Central memory CD4-positive, alpha-beta T cell (primary cell): ENCODE data around the gene ATP6V1D.
"Not testable (repeated sequence)": the region's sequence is repeated elsewhere in the genome, so short reads cannot be mapped to it uniquely, and the experiment has no call there.

Experiments used
- DNase-seq: peaks from one replicate; pipeline ENCODE4 v3.0.0; 2022
- total RNA-seq, 3 experiments: gene quantifications; one replicate each; lab custom pipeline; 2026; lab: John Stamatoyannopoulos, UW

Gene ATP6V1D
- total RNA-seq = 31.9 to 39.9 (median 33.4) reads per million in 3 experiments

DNA sequence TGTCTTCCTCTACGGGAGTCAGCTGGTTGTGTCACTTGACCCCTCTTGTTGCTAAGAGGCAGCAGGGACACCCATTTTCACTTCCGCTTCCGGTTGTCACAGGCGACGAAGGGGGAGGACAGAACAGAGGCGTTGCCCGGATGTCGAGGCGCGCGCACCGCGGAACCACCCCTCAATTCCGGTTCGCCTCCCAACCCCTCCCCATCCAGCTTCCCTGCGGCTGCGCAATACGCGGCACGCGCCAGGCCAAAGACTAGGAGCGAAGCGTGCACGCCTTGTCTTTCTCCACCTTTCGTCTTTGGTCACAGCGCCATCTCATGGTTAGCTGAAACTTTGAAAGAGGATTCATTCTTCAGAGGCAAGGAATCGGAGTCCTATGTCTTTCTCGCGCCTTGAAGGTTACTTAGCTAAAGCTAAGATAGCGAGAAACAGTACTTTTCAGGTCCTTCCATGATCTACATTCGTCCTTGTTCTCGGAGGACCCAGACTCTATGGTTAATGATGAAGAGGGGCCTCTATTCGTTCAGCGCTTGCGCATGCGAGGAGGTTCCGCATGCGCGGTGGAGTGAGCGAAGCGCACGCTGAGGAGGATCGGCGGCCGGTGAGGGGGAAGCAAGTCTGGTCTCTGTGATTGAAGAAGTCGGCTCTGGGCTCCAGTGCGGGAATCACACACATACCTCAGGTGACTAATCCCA is at the start of gene ATP6V1D, which contains the start of gene EIF2S1:
Gene ATP6V1D (minus strand): TSS at position 30 of the 695 bp plus-strand sequence. CDS start 106 bp downstream, outside the sequence.
Gene EIF2S1 (plus strand): TSS at position 554 of the 695 bp plus-strand sequence. CDS start 4,440 bp downstream, outside the sequence.
- peak; percentile 100 for DNase-seq

DNA sequence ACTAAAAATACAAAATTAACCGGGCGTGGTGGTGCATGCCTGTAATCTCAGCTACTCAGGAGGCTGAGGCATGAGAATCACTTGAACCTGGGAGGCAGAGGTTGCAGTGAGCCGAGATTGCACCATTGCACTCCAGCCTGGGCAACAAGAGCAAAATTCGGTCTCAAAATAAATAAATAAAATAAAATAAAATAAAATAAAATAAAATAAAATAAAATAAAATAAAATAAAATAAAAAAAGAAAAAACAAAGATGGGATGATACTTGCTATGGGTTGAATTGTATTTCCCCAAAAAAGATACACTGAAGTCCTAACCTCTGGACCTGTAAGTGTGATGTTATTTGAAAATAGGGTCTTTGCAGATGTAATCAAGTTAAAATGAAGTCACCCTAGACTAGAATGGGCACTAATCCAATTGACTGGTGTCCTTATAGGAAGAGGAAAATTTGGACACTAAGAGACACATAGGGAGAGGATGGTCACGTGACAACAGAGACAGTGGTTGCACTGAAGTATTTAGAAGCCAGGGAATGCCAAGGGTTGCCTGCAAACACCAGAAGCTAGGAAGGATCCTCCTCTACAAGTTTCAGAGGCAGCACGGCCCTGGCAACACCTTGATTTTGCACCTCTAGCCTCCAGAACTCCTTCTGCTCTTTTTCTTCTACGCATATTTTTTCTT is 48.7 kb upstream of the ATP6V1D start:
- DNase-seq = not testable (repeated sequence)

DNA sequence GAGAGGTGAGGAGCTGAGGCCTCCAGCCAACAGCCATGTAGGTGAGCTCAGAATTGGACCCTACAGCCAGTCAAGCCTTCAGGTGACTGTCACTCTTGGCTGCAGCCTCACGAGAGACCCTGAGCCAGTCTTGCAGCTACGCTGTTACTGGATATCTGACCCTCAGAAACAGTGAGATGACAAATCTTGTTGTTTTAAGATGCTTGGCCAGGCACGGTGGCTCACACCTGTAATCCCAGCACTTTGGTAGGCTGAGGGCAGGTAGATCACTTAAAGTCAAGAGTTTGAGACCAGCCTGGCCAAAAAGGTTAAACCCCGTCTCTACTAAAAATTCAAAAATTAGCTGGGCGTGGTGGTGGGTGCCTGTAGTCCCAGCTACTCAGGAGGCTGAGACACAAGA is 46.2 kb upstream of the ATP6V1D start:
- DNase-seq = no peak

DNA sequence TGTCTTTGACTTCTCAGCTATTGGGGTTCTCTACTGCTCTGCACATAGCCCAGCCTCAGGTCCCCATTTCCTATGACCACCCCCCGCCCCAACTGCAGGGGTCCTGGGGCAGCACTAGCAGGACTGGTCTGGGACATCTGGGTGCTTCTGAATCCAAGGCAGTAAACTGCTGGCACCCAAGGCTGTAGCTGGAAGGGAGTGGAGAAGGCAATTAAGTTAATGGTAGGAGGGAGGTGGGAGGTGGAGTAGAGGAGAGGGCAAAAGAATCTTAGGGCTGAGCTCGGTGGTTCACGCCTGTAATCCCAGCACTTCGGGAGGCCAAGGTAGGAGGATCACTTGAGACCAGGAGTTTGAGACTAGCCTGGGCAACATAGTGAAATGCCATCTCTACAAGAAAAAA is 40.8 kb upstream of the ATP6V1D start:
- DNase-seq = no peak

DNA sequence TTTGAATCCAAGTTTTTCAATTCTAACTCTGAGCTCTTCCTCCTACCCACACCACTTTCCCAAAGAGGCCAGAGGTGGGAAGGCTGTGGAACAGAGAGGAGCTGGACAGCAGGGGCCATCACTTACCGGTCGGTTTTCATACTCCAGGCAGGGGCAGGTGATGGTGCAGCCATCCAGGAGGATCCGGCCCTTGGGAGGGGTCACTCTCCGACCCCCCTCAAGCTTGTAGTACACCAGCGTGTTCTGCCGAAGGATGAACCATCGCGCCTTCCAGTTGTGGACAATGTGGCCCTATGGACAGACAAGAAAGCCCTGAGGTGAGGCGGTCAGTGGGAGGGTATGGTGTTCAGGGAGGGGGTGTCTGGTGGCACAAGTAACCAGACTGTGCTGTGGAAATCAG is 37.9 kb upstream of the ATP6V1D start:
- no peak for DNase-seq

DNA sequence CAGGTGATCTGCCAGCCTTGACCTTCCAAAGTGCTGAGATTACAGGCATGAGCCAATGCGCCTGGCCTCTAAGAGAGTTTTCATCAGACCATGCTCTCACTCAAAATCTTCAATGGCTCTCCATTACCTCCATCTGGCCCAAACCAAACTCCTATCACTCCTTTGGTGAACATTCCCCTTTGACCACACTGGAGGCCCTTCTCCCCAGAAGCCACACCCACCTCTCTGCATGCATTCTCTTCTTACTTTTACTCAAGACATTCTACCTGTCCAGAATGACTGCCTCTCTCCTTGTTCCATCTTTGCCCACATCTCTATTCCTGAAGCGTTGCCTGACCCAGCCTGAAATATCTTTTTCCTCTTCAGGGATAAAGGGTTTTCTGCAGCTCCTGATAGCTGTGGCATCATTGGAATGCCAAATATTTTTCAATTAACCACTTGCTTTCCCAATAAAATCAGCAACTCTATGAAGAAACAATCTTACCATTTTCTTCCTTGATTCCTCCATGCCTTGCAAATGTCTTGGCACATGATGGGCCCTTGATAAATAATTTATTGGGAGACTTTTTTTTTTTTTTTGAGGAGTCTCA is 36.9 kb upstream of the ATP6V1D start:
- DNase-seq = no peak

DNA sequence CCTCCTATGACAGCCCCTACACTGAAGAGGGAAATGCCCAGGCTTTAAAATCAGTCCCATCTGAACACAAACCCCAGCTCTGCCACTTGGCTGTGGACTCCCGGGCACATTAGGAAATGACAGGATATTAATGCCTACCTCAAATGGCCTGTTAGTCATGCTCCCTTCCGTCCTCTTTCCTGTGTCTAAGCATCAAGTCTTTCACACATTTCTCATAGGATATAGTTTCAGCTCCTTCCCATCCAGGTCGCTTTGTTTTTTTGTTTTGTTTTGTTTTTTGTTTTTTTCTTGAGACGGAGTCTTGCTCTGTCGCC is 36.2 kb upstream of the ATP6V1D start:
- no peak for DNase-seq

DNA sequence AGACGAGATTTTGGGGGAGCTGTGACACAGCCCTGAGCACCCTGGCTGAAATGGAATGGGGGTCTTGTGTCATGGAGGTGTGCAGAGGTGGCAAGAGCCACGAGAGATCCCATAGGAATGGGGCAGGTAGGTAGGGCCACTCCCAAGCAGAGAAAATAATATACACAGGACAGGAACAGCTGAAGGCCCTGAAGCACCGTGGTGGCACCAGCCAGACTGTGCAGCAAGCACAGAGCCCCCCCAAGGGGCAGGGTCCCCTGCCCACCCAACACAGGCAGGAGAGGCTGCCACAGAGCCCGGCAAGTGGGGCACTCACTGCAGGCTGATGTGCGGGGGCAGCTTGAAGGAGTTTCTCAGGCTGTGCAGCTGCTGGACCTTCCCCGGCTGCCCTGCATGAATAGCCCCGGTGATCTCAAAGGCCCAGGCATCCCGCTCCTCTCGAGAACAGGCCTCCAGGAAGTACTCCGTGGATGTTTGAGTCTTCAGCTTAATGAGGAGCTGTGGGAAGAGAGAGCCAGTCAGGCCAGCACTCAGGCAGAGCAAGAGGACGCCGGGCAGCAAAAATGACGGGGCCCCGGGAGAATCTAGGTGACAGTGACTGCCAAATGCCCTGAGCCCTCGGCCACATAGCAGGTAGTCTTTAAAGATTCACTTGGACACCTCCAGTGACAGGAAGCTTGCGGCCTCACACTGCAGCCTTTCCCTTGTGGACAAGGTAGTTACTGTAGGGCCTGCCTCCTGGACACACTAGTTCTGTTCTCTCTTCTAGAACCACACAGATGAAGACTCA is 35.7 kb upstream of the ATP6V1D start:
- DNase-seq = no peak

DNA sequence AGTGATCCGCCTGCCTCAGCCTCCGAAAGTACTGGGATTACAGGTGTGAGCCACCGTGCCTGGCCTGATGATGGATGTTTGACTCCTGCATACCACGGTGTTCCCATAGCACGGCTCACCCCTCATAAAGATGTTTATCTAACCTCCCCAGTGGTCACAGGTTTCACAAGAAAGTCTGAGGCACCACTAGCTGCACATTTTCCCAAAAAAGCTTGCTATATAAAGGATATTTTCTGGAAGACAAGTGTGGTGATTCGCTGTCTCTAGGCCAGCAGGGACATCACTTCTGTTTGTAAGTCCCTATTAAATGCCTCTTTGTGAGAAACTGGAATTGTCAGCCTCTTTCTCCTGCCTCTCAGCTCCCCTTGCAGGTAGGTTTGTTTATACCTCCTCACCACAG is 34.1 kb upstream of the ATP6V1D start:
- DNase-seq = no peak

DNA sequence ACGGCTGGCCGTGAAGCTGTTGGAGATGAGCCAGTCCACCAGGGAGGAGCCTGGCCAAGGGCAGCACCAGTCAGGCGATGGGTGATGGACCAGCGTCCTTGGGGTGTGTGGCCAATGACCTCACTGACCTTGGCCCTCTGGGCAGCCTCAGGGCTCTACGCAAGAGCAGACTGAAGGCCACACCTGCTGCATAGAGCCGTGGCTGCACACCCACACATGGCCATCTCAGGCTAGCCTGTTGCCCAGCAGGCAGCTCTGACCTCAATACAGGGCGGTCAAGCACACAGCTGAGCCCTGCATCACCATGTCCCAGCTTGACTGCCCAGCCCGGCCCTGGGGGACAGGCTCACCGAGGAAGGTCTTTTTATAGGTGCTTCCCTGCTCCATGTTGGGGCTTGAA is 33.2 kb upstream of the ATP6V1D start:
- no peak for DNase-seq

DNA sequence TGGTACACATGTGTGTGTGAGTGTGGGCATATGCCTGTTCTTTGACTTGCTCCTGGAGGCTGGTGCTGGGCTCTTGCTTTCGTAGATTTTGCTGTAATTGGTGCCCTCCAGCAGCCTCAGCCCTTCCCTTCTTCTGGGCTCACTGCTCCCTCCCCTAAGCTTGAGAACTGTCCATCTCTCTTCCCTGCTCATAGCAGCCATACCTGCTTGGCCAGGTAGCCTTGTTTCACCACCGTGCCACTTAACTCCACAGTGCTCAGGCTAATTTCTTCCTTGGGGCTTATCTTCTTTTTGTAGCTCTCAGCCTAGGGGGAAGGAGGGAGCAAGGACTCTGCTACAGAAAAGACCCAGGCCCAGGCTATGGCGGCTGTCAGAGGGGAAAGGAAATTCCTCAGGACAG is 32.5 kb upstream of the ATP6V1D start:
- DNase-seq = no peak

DNA sequence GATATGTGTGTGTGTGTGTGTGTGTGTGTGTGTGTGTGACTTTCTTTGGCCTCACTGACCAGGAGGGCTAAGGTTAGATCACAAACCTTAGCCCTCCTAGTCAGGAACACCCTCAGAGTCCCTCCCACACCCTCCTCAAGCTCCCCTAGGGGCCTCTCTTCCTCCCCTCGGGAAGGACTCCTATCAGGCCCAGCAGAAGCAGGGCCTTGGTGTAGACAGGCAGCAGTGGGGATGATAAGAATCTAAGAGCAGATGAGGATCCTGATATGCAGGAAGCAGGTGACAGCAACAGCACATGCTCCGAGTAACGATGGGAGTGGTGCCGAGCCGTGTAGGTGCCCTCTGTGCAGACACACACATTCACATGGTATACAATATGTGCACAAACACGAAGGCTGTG is 31.7 kb upstream of the ATP6V1D start:
- DNase-seq = no peak

DNA sequence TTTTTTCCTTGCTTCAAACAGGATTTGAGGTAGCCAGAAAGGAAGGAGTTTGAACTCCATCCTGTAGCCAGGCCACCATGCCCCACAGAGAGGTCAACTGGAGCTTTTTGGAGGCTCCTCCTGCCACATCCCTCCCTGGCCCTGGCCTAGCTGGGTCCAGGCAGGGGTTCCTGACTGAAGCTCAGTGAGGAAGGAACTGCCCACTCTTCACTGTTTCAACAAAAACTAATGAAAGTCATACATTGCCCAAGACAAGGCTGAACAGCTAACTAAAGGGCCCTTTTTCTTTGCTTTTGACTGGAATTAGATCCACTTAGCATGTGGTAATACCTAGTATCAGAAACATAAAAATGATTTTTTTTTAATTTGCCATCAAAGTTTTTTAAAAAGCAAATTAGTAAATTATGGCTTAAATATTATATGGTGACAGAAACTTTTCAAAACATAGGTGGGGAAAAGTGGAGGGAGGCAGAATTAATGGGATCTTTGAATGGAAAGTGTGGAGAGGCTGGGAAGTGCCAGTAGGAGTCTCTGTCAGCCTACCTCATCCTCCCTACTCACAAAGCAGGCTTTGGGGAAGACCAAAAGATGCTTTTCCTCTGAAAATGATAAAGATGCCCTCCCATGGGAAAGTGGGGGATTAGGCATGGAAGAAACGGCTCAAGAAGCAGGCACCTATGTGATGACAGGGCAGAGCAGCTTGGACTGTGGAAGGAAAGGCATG is 30.4 kb upstream of the ATP6V1D start:
- no peak for DNase-seq

DNA sequence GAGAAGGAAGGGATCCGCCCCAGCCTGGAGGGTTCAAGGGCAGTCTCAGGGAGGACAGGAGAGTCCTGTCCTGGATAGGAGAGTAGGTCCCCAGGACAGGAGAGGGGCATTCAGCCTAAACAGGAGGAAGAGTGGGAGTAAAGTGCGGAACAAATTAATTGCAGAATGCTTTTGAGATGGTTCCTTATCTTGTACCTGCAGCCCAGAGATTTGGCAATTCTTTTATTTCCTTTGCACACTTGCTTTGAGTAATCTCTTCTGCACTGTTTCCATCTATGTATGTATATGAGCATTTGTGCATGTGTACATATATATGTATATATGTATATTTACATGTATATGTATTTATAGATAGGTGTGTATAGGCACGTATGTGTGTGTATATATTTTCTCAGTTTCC is 29.7 kb upstream of the ATP6V1D start:
- DNase-seq = no peak

DNA sequence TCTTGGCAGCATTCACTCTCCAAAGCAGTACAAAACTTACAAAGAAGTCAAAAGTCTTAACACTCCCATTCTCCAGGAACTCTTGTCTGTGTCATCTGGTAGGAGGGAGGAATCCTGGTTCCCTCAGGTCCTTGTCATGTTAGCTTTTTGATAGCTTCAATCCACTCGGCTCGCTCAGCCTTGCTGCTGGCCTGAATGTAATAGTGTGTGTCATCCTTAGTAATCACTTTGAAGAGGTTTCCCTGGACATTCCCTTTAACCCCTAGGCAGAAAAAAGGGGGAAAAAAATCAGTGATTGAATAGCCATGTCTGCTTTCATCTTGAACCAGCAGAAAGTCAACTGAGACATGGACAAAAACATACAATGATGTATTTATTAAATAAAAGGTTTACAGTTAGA is 27.6 kb upstream of the ATP6V1D start:
- DNase-seq = no peak

DNA sequence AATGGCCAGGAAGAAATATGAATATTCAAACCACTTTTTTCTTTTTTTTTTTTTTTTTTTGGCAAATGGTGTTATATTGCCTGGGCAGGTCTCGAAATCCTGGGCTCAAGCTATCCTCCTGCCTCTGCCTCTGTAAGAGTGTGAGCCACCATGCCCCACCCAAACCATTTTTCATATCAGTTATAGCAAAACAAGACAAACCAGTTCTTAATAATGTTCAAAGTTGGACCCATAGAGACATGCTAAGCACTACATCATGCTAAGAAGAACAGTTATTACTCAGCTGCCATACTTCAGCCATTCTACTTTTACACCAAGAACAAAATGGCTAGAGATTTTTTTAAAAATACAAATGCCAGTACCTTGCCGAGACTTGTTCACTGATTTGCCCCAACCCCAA is 26.0 kb upstream of the ATP6V1D start:
- no peak for DNase-seq

DNA sequence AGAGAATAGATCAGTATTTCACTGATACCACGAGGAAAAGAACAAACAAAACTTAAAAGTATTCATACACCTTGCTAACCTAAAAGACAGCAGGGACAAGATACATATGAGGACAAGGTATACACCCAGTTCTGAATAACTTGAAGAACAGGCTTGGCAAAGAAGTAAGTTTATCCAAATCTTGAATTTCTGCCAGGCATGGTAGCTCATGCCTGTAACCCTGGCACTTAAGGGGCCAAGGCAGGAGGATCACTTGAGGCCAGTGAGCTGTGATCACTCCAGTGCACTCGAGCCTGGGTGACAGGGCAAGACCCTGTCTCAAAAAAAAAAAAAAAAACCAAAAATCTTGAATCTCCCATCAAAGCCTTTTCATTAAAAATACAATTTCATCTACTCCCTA is 25.5 kb upstream of the ATP6V1D start:
- DNase-seq = no peak

DNA sequence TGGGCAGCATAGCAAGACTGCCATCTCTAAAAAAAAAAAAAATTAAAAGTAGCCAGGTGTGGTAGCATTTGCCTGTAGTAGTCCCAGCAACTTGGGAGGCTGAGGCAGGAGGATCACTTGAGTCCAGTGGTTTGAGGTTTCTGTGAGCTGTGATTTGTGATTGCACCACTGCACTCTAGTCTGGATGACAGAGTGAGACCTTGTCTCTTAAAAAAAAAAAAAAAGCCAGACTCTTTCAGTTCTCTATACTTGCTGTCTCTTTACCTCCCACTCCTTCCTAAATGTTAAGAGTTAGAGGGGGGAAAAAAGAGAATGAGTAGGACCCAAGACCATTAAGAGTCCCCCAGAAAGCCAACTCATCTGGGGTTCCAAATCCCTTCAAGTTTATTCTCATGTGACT is 18.3 kb upstream of the ATP6V1D start:
- no peak for DNase-seq

DNA sequence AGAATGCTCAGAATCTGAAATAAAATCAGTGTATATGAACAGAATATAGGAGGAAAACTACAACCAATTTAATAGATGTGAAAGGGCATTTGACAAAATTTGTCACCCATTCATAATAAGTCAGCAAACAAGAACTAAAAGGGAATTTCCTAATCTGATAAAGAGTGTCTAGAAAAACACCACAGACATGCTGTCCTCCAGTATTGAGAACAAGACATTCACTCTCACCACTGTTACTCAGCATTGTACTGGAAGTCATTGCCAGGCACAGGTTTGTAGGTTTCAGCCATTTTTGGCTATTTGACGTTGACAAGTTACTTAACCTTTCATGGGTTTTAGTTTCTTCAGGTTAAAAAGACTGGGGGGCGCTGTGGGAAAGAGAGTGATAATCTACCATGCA is 13.7 kb upstream of the ATP6V1D start:
- no peak for DNase-seq

DNA sequence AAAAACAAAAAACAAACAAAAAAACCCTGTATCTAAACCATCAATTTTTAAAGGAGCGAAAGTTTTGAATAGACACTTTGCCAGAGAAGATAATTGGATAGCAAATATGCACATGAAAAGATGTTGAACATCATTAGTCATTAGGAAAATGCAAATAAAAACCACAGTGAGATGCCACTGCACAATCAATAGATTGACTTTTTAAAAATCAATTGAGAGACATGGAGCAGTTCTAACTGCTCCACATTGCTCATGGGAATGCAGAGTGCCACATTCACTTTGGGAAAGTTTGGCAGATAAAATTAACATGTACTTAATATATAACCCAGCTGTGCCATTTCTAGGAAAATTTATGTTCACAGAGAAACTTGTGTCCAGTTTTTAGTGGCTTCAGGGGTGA is 13.2 kb upstream of the ATP6V1D start:
- DNase-seq = no peak

DNA sequence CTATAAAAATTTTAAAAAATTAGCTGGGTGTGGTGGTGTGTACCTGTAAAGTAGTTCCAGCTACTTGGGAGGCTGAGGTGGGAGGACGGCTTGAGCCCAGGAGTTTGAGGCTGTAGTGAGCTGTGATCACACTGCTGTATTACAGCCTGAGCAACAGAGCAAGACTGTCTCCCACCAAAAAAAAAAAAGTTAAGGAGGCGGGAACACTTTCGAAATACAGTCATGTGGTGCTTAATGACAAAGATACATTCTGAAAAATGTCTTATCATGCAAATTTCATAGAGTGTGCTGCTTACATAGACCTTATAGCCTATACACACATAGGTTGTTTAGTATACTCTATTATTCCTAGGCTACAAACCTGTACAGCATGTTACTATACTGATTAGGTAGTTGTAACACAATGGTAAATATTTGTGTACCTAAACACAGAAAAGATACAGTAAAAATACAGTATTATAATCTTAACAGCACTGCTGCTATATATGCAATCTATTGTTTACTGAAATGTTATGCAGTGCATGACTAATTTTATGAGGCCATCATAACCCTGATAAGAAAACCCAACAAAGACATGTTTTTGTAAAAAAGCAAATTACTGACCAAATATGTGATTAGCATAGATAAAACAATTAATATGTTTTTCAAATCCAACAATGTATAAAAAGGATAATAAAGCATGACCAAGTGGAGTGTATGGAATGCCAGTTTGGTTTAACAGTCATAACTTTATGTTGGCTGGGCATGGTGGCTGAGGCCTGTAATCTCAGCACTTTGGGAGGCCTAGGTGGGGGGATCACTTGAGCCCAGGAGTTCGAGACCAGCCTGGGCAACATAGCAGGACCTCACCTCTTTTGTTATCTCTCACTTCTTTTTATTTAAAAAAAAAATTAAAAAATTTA is 11.9 kb upstream of the ATP6V1D start:
- DNase-seq = no peak

DNA sequence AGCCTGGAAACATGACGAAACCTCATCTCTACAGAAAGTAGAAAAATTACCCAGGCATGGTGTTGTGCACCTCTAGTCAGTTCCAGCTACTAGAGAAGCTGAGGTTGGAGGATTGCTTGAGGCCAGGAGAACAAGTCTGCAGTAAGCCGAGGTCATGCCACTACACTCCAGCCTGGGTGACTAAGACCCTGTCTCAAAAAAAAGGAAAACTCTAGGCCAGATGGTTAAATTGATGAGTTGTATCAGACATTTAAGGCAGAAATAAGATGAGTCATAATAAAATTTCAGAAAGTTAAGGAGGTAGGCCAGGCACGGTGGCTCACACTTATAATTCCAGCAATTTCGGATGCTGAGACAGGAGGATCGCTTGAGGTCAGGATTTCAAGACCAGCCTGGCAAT is 11.2 kb upstream of the ATP6V1D start:
- DNase-seq = no peak
